Dedifferentiated amniotic fluid mesenchymal stem cell (primary cell): ENCODE results near the gene ZSWIM6.

Source experiments
- DNase-seq: peaks from one replicate; pipeline ENCODE4 v3.0.0-alpha.2; 2016; ENCODE audit errors: extremely low spot score

The ZSWIM6 gene

DNA sequence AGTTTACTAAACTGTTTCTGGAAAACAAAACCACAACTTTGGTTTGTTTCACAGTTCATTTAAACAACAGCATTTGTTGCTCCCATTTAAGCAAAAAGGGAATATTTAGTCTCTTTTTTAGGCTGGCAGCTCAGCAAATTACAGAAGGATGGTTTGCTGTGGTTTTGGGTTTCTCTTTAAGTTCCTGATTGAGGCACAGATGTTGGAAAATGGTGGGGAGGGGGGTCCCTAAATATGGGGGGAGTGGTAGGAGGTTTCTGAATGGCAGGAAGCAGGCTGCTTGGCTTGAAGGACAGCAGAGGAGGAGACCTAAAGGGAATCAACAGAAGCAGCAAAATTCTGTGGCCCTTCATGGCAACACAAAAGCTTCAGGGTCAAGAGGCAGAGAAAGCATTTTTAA is 263.4 kb downstream of the ZSWIM6 start:
- DNase-seq, result no peak
